ENCODE results near the gene ZNF106.

- no peak for TF ChIP-seq CTCF (IDR thresholded peaks at IDR 0.05; ENCODE audit: low read depth, low read length)
- no peak for TF ChIP-seq POLR2A (IDR thresholded peaks at IDR 0.05; ENCODE audit: extremely low read depth, insufficient read length)
Observed at GRCh38 chr15:42384597-42384996, 106.3 kb downstream of the ZNF106 start.

Measured in NB4 (cell line).